BE2C (cell line): ENCODE measurements around the gene RNF186.
"Not testable (repeated sequence)": the region's sequence is repeated elsewhere in the genome, so short reads cannot be mapped to it uniquely, and the experiment has no call there.

Experiments used
- DNase-seq: peaks from one replicate; pipeline ENCODE4 v3.0.0-alpha.2; 2020
- H3K27me3 ChIP-seq: fragments of 250-450 bp; sonication (Bioruptor Pico); 2 replicates; pipeline ENCODE4 v1.5.1; 2020; ENCODE audit warnings: mild to moderate bottlenecking
- H3K36me3 ChIP-seq: fragments of 250-450 bp; sonication (Bioruptor Pico); 2 replicates; pipeline ENCODE4 v1.5.1; 2020; ENCODE audit warnings: mild to moderate bottlenecking
- H3K4me1 ChIP-seq: fragments of 250-450 bp; sonication (Bioruptor Pico); 2 replicates; pipeline ENCODE4 v1.5.1; 2020
- H3K4me3 ChIP-seq: 2 replicates; pipeline ENCODE4 v1.5.1; 2011; ENCODE audit warnings: low read depth, low read length
- H3K9me3 ChIP-seq: fragments of 250-450 bp; sonication (Bioruptor Pico); 2 replicates; pipeline ENCODE4 v1.5.1; 2020
- CTCF ChIP-seq: IDR thresholded peaks from 2 replicates; pipeline ENCODE4 v1.5.1; 2012; ENCODE audit warnings: mild to moderate bottlenecking, low read depth, low read length

RNF186 gene

GRCh38 chr1:19818324-19818723 lies 3.2 kb upstream of the RNF186 start:
- no peak for TF ChIP-seq CTCF
- H3K4me1 ChIP-seq: no peaks in the 10 kb centered on the region
- no peak for DNase-seq
- H3K27me3 ChIP-seq: no peaks in the 10 kb centered on the region
- no peak overlapping the region for H3K4me3 ChIP-seq
- H3K9me3 ChIP-seq: no peaks in the 10 kb centered on the region
- no peaks in the 10 kb centered on the region for H3K36me3 ChIP-seq

- Histone ChIP-seq H3K4me1 (no peaks in the 10 kb centered on the region), H3K27me3 (no peaks in the 10 kb centered on the region), H3K4me3 (no peak overlapping the region), H3K9me3 (no peaks in the 10 kb centered on the region), H3K36me3 (no peaks in the 10 kb centered on the region)
- TF ChIP-seq CTCF: no peak
- DNase-seq: no peak
These were observed 2.1 kb upstream of the RNF186 start for GRCh38 chr1:19817160-19817559.

DNA sequence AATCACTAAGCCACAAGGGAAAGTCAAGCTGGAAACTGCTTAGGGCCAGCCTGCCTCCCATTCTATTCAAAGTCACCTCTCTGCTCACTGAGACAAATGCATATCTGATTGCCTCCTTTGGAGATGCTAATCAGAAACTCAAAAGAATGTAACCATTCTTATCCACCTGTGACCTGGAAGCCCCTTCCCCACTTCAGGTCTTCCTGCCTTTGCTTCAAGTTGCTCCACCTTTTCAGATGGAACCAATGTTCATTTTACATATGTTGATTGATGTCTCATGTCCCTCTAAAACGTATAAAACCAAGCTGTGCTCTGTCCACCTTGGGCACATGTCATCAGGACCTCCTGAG lies 1.6 kb upstream of the RNF186 start:
- not testable (repeated sequence) for H3K4me3 ChIP-seq, H3K9me3 ChIP-seq, H3K27me3 ChIP-seq, H3K4me1 ChIP-seq, H3K36me3 ChIP-seq, DNase-seq

GRCh38 chr1:19815801-19816736 lies 986 bp upstream of the RNF186 start:
- no peaks in the 10 kb centered on the region for H3K9me3 ChIP-seq
- no peaks in the 10 kb centered on the region for H3K36me3 ChIP-seq
- no peaks in the 10 kb centered on the region for H3K4me1 ChIP-seq
- H3K27me3 ChIP-seq: no peaks in the 10 kb centered on the region
- no peak overlapping the region for H3K4me3 ChIP-seq
- no peak for TF ChIP-seq CTCF
- no peak for DNase-seq

- DNase-seq: no peak
- H3K9me3 ChIP-seq: no peaks in the 10 kb centered on the region
- TF ChIP-seq CTCF: no peak
These were observed 830 bp downstream of the RNF186 start for GRCh38 chr1:19814244-19814661.

DNA sequence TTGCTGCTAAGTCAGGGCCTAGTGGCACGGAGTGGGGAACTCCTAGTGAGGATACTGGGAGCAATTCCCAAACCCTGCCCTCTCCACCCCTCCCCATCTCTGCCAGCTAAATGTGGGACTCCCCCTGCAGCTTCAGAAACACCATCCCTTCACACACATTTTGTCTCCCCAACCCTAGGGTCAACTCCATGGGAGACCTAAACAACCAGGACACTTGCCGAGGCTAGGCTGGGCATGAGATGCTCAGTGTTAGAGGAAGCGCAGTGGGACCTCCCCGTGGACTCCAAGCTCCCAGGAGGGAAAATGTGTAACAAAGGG lies 1.5 kb downstream of the RNF186 start:
- Histone ChIP-seq H3K9me3 (no peaks in the 10 kb centered on the region), H3K4me3 (no peak overlapping the region), H3K36me3 (no peaks in the 10 kb centered on the region), H3K4me1 (no peaks in the 10 kb centered on the region), H3K27me3 (no peaks in the 10 kb centered on the region)
- DNase-seq: no peak
- TF ChIP-seq CTCF: no peak

More at GRCh38 chr1:19814244-19814661, 830 bp downstream of the RNF186 start:
- no peak overlapping the region for H3K4me3 ChIP-seq
- H3K4me1 ChIP-seq: no peaks in the 10 kb centered on the region
- no peaks in the 10 kb centered on the region for H3K36me3 ChIP-seq
- no peaks in the 10 kb centered on the region for H3K27me3 ChIP-seq
